BLaER1 treated with 17β-estradiol and CSF1 and Interleukin-3, amounts not matched to agents 10 nM and 100 nM (cell line): ENCODE results near the gene CLCNKB.

Experiments
- H3K27ac ChIP-seq, 11 experiments: shearing (Covaris generic); formaldehyde crosslinking; 2 replicates each; pipeline ENCODE4 v1.8.1; 2022
- H3K27me3 ChIP-seq, 11 experiments: shearing (Covaris generic); formaldehyde crosslinking; 2 replicates each; pipeline ENCODE4 v1.8.1; 2022
- H3K36me3 ChIP-seq, 11 experiments: shearing (Covaris generic); formaldehyde crosslinking; 2 replicates each; pipeline ENCODE4 v1.8.1; 2022
- H3K4me1 ChIP-seq, 10 experiments: shearing (Covaris generic); formaldehyde crosslinking; 2 replicates each; pipeline ENCODE4 v1.8.1; 2022
- H3K4me2 ChIP-seq, 11 experiments: shearing (Covaris generic); formaldehyde crosslinking; 2 replicates each; pipeline ENCODE4 v1.8.1; 2022
- H3K4me3 ChIP-seq, 10 experiments: shearing (Covaris generic); formaldehyde crosslinking; 2 replicates each; pipeline ENCODE4 v1.8.1; 2022
- H3K9ac ChIP-seq, 11 experiments: shearing (Covaris generic); formaldehyde crosslinking; 2 replicates each; pipeline ENCODE4 v1.8.1; 2022
- H3K9me3 ChIP-seq, 11 experiments: shearing (Covaris generic); formaldehyde crosslinking; replicated peaks in 1 of 11; 2 replicates each; pipeline ENCODE4 v1.8.1; 2022
- H4K20me1 ChIP-seq, 11 experiments: shearing (Covaris generic); formaldehyde crosslinking; 2 replicates each; pipeline ENCODE4 v1.8.1; 2022
- Cebpa-rat ChIP-seq, 11 experiments: shearing (Covaris generic); IDR thresholded peaks; 2 replicates each; pipeline ENCODE4 v1.8.1; 2022

Gene CLCNKB

GRCh38 chr1:16075337-16076030, 31.9 kb downstream of the CLCNKB start:
- H3K27me3 ChIP-seq: peaks cover 22 to 38% (median 31%) of the 10 kb centered on the region in 11 experiments
- no peak overlapping the region for H3K9ac ChIP-seq
- TF ChIP-seq Cebpa-rat (IDR thresholded peaks at IDR 0.05): no peak
- H3K27ac ChIP-seq: no peak overlapping the region
- peaks cover 0 to 31% (median 5%) of the 10 kb centered on the region in 11 experiments; a peak in 9 of 22 replicates for H4K20me1 ChIP-seq
- no peak overlapping the region for H3K4me3 ChIP-seq
- H3K9me3 ChIP-seq: no peaks in the 10 kb centered on the region
- peaks cover 4 to 38% (median 17%) of the 10 kb centered on the region in 10 experiments; a peak in 16 of 20 replicates for H3K4me1 ChIP-seq
- no peak overlapping the region for H3K4me2 ChIP-seq
- no peaks in the 10 kb centered on the region for H3K36me3 ChIP-seq

- 0 out of 22 replicates have a peak overlapping the region, but pooled peaks of 1 of the 11 experiments have one; percentile 13 for H3K4me2 ChIP-seq
- peak overlapping the region in 2 of 11 experiments; percentile 17 to 30; a peak in 1 of 22 replicates for H3K9ac ChIP-seq
Observed at GRCh38 chr1:16076031-16076864, 32.7 kb downstream of the CLCNKB start.

GRCh38 chr1:16076865-16077238, 33.3 kb downstream of the CLCNKB start:
- H3K27ac ChIP-seq: no peak overlapping the region

More at GRCh38 chr1:16076031-16076864, 32.7 kb downstream of the CLCNKB start:
- Histone ChIP-seq H3K27me3 (peaks cover 22 to 34% (median 30%) of the 10 kb centered on the region in 11 experiments), H3K27ac (no peak overlapping the region), H3K4me1 (peaks cover 4 to 37% (median 16%) of the 10 kb centered on the region in 10 experiments; a peak in 15 of 20 replicates), H3K9me3 (no peaks in the 10 kb centered on the region), H3K36me3 (no peaks in the 10 kb centered on the region), H3K4me3 (no peak overlapping the region), H4K20me1 (peaks cover 0 to 30% (median 5%) of the 10 kb centered on the region in 11 experiments; a peak in 9 of 22 replicates)
- no peak for TF ChIP-seq Cebpa-rat (IDR thresholded peaks at IDR 0.05)

GRCh38 chr1:16077406-16078245, 34.0 kb downstream of the CLCNKB start:
- H3K4me2 ChIP-seq: no peak overlapping the region

More at GRCh38 chr1:16076865-16077238, 33.3 kb downstream of the CLCNKB start:
- peaks cover 0 to 24% (median 5%) of the 10 kb centered on the region in 11 experiments; a peak in 9 of 22 replicates for H4K20me1 ChIP-seq
- H3K9ac ChIP-seq: peak overlapping the region in 2 of 11 experiments; percentile 4 to 30; a peak in 2 of 22 replicates
- H3K4me3 ChIP-seq: no peak overlapping the region
- peaks cover 4 to 36% (median 16%) of the 10 kb centered on the region in 10 experiments; a peak in 15 of 20 replicates for H3K4me1 ChIP-seq
- 0 out of 22 replicates have a peak overlapping the region, but pooled peaks of 1 of the 11 experiments have one; percentile 13 for H3K4me2 ChIP-seq
- peaks cover 19 to 28% (median 25%) of the 10 kb centered on the region in 11 experiments for H3K27me3 ChIP-seq
- H3K9me3 ChIP-seq: no peaks in the 10 kb centered on the region
- no peaks in the 10 kb centered on the region for H3K36me3 ChIP-seq
- no peak for TF ChIP-seq Cebpa-rat (IDR thresholded peaks at IDR 0.05)

GRCh38 chr1:16078925-16079656, 35.5 kb downstream of the CLCNKB start:
- Histone ChIP-seq H3K36me3 (no peaks in the 10 kb centered on the region), H3K9ac (peak overlapping the region in 1 of 11 experiments; percentile 14; a peak in 1 of 22 replicates), H3K4me2 (peak overlapping the region; percentile 27 to 69 (median 57)), H3K4me1 (peaks cover 0 to 15% (median 6%) of the 10 kb centered on the region in 10 experiments; a peak in 12 of 20 replicates), H3K27ac (no peak overlapping the region), H3K4me3 (no peak overlapping the region), H3K9me3 (no peaks in the 10 kb centered on the region), H3K27me3 (peaks cover 0 to 5% (median 2%) of the 10 kb centered on the region in 11 experiments; a peak in 15 of 22 replicates), H4K20me1 (peaks cover 0 to 11% (median 0%) of the 10 kb centered on the region in 11 experiments; a peak in 4 of 22 replicates)
- TF ChIP-seq Cebpa-rat (IDR thresholded peaks at IDR 0.05): no peak

More at GRCh38 chr1:16077406-16078245, 34.0 kb downstream of the CLCNKB start:
- no peak for TF ChIP-seq Cebpa-rat (IDR thresholded peaks at IDR 0.05)
- Histone ChIP-seq H3K27ac (no peak overlapping the region), H3K27me3 (peaks cover 11 to 20% (median 17%) of the 10 kb centered on the region in 11 experiments), H3K9me3 (no peaks in the 10 kb centered on the region), H3K4me3 (no peak overlapping the region), H3K4me1 (peaks cover 4 to 28% (median 16%) of the 10 kb centered on the region in 10 experiments; a peak in 15 of 20 replicates), H4K20me1 (peaks cover 0 to 16% (median 0%) of the 10 kb centered on the region in 11 experiments; a peak in 6 of 22 replicates), H3K9ac (peak overlapping the region in 1 of 11 experiments; percentile 4; a peak in 1 of 22 replicates), H3K36me3 (no peaks in the 10 kb centered on the region)

- no peak for TF ChIP-seq Cebpa-rat (IDR thresholded peaks at IDR 0.05)
- H3K9me3 ChIP-seq: no peaks in the 10 kb centered on the region
- H3K27me3 ChIP-seq: no peaks in the 10 kb centered on the region
- H3K4me3 ChIP-seq: no peak overlapping the region
- no peak overlapping the region for H3K9ac ChIP-seq
- no peak overlapping the region for H3K27ac ChIP-seq
- H4K20me1 ChIP-seq: peaks cover 0 to 11% (median 0%) of the 10 kb centered on the region in 11 experiments; a peak in 4 of 22 replicates
- peaks cover 4 to 16% (median 9%) of the 10 kb centered on the region in 10 experiments; a peak in 18 of 20 replicates for H3K4me1 ChIP-seq
- H3K36me3 ChIP-seq: no peaks in the 10 kb centered on the region
- H3K4me2 ChIP-seq: no peak overlapping the region
Observed at GRCh38 chr1:16080422-16081150, 37.0 kb downstream of the CLCNKB start.

- H3K9me3 ChIP-seq: no peaks in the 10 kb centered on the region
- H4K20me1 ChIP-seq: peaks cover 0 to 6% (median 0%) of the 10 kb centered on the region in 11 experiments; a peak in 3 of 22 replicates
- H3K4me1 ChIP-seq: peaks cover 8 to 18% (median 14%) of the 10 kb centered on the region in 10 experiments; a peak in 18 of 20 replicates
- no peak for TF ChIP-seq Cebpa-rat (IDR thresholded peaks at IDR 0.05)
- no peaks in the 10 kb centered on the region for H3K27me3 ChIP-seq
- no peak overlapping the region for H3K4me2 ChIP-seq
- no peak overlapping the region for H3K27ac ChIP-seq
- H3K36me3 ChIP-seq: no peaks in the 10 kb centered on the region
- H3K9ac ChIP-seq: 0 out of 22 replicates have a peak overlapping the region, but pooled peaks of 1 of the 11 experiments have one; percentile 41
- no peak overlapping the region for H3K4me3 ChIP-seq
Observed at GRCh38 chr1:16081636-16082035, 38.1 kb downstream of the CLCNKB start.
